Neuron (in vitro differentiated cells): ENCODE data around the gene CTTN.

Experiments
- H2AFZ ChIP-seq: one replicate; pipeline ENCODE4 v1.6.1; 2013; ENCODE audit warnings: low read depth, mild to moderate bottlenecking, inconsistent platforms, low read length, moderate library complexity
- H3K27me3 ChIP-seq: one replicate; pipeline ENCODE4 v1.6.1; 2013; ENCODE audit warnings: low read length; ENCODE audit not compliant: insufficient read depth
- H3K36me3 ChIP-seq: one replicate; pipeline ENCODE4 v1.6.1; 2013; ENCODE audit warnings: low read length; ENCODE audit not compliant: insufficient read depth
- H3K4me1 ChIP-seq: one replicate; pipeline ENCODE4 v1.6.1; 2013; ENCODE audit warnings: low read length; ENCODE audit not compliant: insufficient read depth
- H3K4me3 ChIP-seq: 2 replicates; pipeline ENCODE4 v1.5.1; 2013; ENCODE audit warnings: mild to moderate bottlenecking, low read length, moderate library complexity
- H3K9me3 ChIP-seq: one replicate; pipeline ENCODE4 v1.6.1; 2013; ENCODE audit warnings: low read length

The CTTN gene

GRCh38 chr11:70486026-70486415, 87.7 kb downstream of the CTTN start:
- Histone ChIP-seq H3K4me1 (no peaks in the 10 kb centered on the region), H3K9me3 (peaks cover 8% of the 10 kb centered on the region), H3K36me3 (peaks cover 53% of the 10 kb centered on the region)

More at GRCh38 chr11:70486026-70486415, 87.7 kb downstream of the CTTN start:
- no peak overlapping the region for H3K4me3 ChIP-seq
- no peaks in the 10 kb centered on the region for H3K27me3 ChIP-seq
- no peak overlapping the region for H2AFZ ChIP-seq
